Glomerular endothelial cell (primary cell): Measurements from ENCODE around the gene CHEK2. TPM values are rescaled to one million over a fixed set of nuclear protein-coding genes. Genes with fewer than 3 reads are reported as not detected.
"Not testable (repeated sequence)": the region's sequence is repeated elsewhere in the genome, so short reads cannot be mapped to it uniquely, and the experiment has no call there.

Source experiments
- DNase-seq: peaks from one replicate; pipeline ENCODE4 v3.0.0-alpha.2; 2011; ENCODE audit warnings: low read depth, low spot score; ENCODE audit errors: extremely low read depth
- total RNA-seq: library from RNA; depleted of rRNA; stranded (reverse); fragments of >200 nt; gene quantifications from 2 replicates; pipeline ENCODE4 v1.2.3, GENCODE V29; 2015

The CHEK2 gene
- total RNA-seq, 1 donor from 2014 or later: 19.3 TPM

- no peak for DNase-seq
These were observed 942 bp upstream of the CHEK2 start for GRCh38 chr22:28742562-28742962.

GRCh38 chr22:28741200-28741784, 328 bp downstream of the CHEK2 start:
- DNase-seq: no peak

GRCh38 chr22:28738876-28739275, 2.7 kb downstream of the CHEK2 start:
- not testable (repeated sequence) for DNase-seq

GRCh38 chr22:28737701-28738100, 3.9 kb downstream of the CHEK2 start:
- no peak for DNase-seq

- DNase-seq: no peak
These were observed 5.1 kb downstream of the CHEK2 start for GRCh38 chr22:28736301-28737155.

- no peak for DNase-seq
These were observed 7.2 kb downstream of the CHEK2 start for GRCh38 chr22:28734393-28734792.

GRCh38 chr22:28730179-28730578, 11.4 kb downstream of the CHEK2 start:
- DNase-seq: no peak

- no peak for DNase-seq
These were observed 12.9 kb downstream of the CHEK2 start for GRCh38 chr22:28728621-28729313.

- no peak for DNase-seq
These were observed 13.6 kb downstream of the CHEK2 start for GRCh38 chr22:28728002-28728401.

GRCh38 chr22:28718044-28718443, 23.6 kb downstream of the CHEK2 start:
- no peak for DNase-seq

- DNase-seq: no peak
These were observed 24.9 kb downstream of the CHEK2 start for GRCh38 chr22:28716686-28717085.

GRCh38 chr22:28715611-28716010, 26.0 kb downstream of the CHEK2 start:
- no peak for DNase-seq

- DNase-seq: no peak
These were observed 27.5 kb downstream of the CHEK2 start for GRCh38 chr22:28714043-28714628.

- peak; percentile 7 for DNase-seq
These were observed 29.5 kb downstream of the CHEK2 start for GRCh38 chr22:28711820-28712777.

GRCh38 chr22:28711341-28711740, 30.3 kb downstream of the CHEK2 start:
- no peak for DNase-seq

GRCh38 chr22:28710576-28711191, 30.9 kb downstream of the CHEK2 start:
- peak; percentile 76 for DNase-seq

GRCh38 chr22:28710107-28710506, 31.5 kb downstream of the CHEK2 start:
- DNase-seq: peak; percentile 10

- no peak for DNase-seq
These were observed 34.8 kb downstream of the CHEK2 start for GRCh38 chr22:28706845-28707244.

- DNase-seq: no peak
These were observed 38.2 kb downstream of the CHEK2 start for GRCh38 chr22:28703436-28703835.

- no peak for DNase-seq
These were observed 38.7 kb downstream of the CHEK2 start for GRCh38 chr22:28702891-28703290.
